Sigmoid colon (tissue), 4 donors: ENCODE results near the gene BSDC1.

Source experiments
- CTCF ChIP-seq, 4 experiments: fragments of 450-650 bp in 3 of 4; fragments of 200-600 bp in 1 of 4; IDR thresholded peaks; one replicate each; pipeline ENCODE4 v1.5.1; 2016 to 2019; ENCODE audit warnings: antibody characterized with exemption in 4 of 4, mild to moderate bottlenecking in 3 of 4, moderate library complexity in 2 of 4
- EP300 ChIP-seq, 4 donors: sonication (generic); formaldehyde crosslinking; IDR thresholded peaks; one replicate each; pipeline ENCODE4 v1.6.1; 2017; ENCODE audit warnings: antibody characterized with exemption in 4 of 4
- POLR2A ChIP-seq, 2 donors: fragments of 450-650 bp; IDR thresholded peaks; one replicate each; pipeline ENCODE4 v1.6.1; 2016; ENCODE audit warnings: antibody characterized with exemption in 2 of 2, mild to moderate bottlenecking in 2 of 2, moderate library complexity in 2 of 2

- TF ChIP-seq POLR2A (IDR thresholded peaks at IDR 0.05) (no peak), CTCF (IDR thresholded peaks at IDR 0.05) (no peak), EP300 (IDR thresholded peaks at IDR 0.05) (no peak)
These were observed 62.7 kb downstream of the BSDC1 start for GRCh38 chr1:32331549-32331948.
